Activated CD4-positive, alpha-beta T cell treated with anti-CD3 and anti-CD28 coated beads for 1 hour (primary cell): ENCODE results near the gene GPR45.

Experiments
- DNase-seq: peaks from one replicate; pipeline ENCODE4 v3.0.0-alpha.2; 2020

The GPR45 gene

GRCh38 chr2:105255979-105256378 lies 14.4 kb downstream of the GPR45 start:
- DNase-seq, result no peak

GRCh38 chr2:105256431-105257047 lies 15.0 kb downstream of the GPR45 start:
- no peak for DNase-seq

GRCh38 chr2:105257981-105258380 lies 16.4 kb downstream of the GPR45 start:
- no peak for DNase-seq

GRCh38 chr2:105258835-105259350 lies 17.4 kb downstream of the GPR45 start:
- no peak for DNase-seq

GRCh38 chr2:105261061-105261460 lies 19.5 kb downstream of the GPR45 start:
- DNase-seq, result no peak

GRCh38 chr2:105262651-105263091 lies 21.1 kb downstream of the GPR45 start:
- DNase-seq, result no peak

GRCh38 chr2:105269426-105269825 lies 27.9 kb downstream of the GPR45 start:
- DNase-seq, result no peak

GRCh38 chr2:105271393-105272045 lies 30.0 kb downstream of the GPR45 start:
- DNase-seq, result no peak

- DNase-seq, result no peak
Observed at GRCh38 chr2:105272176-105272575, 30.6 kb downstream of the GPR45 start.

GRCh38 chr2:105274046-105274445 lies 32.5 kb downstream of the GPR45 start:
- DNase-seq, result no peak

GRCh38 chr2:105278654-105279053 lies 37.1 kb downstream of the GPR45 start:
- DNase-seq, result no peak

GRCh38 chr2:105279126-105279525 lies 37.6 kb downstream of the GPR45 start:
- DNase-seq, result no peak

- DNase-seq, result no peak
Observed at GRCh38 chr2:105280281-105280680, 38.7 kb downstream of the GPR45 start.

- DNase-seq, result no peak
Observed at GRCh38 chr2:105283532-105283931, 42.0 kb downstream of the GPR45 start.

GRCh38 chr2:105287692-105288091 lies 46.1 kb downstream of the GPR45 start:
- no peak for DNase-seq

- no peak for DNase-seq
Observed at GRCh38 chr2:105288133-105288532, 46.6 kb downstream of the GPR45 start.

- DNase-seq, result no peak
Observed at GRCh38 chr2:105290981-105291660, 49.6 kb downstream of the GPR45 start.

GRCh38 chr2:105291981-105292380 lies 50.4 kb downstream of the GPR45 start:
- no peak for DNase-seq
